Activated T-cell treated with anti-CD3 and anti-CD28 coated beads for 24 hours (primary cell): ENCODE measurements around the gene CELF4.
"Not testable (repeated sequence)": the region's sequence is repeated elsewhere in the genome, so short reads cannot be mapped to it uniquely, and the experiment has no call there.

Source experiments
- DNase-seq: peaks from one replicate; pipeline ENCODE4 v3.0.0-alpha.2; 2020; ENCODE audit warnings: low read depth

Gene CELF4

DNA sequence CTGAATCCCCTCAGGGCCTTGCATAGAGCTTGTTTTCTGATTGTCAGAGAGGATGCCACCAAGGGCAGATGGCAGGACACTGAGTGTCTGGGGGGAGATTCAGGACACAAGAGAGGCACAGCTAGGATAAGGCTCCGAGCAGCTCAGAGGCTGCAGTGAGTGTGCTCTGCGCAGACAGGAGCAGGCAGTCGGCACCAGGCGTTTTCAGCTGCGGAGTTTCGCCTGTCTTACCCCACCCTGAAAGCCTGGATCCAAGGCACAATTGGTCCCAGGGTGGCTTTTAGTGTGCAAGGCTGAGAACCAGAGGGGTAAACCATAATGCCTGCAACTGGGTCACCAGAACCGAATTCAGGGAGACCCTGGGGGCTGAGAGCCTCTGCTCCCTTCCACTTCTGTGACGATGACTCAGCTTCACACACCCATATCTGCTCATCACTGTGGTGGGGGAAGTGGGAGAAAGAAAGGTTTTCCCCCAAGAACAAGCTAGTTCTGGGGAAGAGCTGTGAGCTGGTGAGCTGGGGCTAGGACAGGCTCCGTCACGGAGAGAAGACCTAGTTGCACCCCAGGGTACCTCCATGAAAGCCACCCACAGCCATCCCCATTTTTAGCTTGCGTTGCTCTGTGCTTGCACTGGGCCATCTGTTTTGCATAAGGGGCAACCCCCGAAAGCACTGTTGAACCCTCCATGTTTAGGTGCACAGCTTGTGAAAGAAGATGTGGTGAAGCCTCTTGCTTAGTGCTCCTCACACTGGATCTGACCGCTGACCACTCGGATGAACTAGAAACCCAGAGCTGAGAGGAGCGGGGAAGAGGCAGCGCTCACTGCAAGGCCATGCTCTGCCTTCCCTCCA is 173.7 kb downstream of the CELF4 start:
- DNase-seq, result no peak

DNA sequence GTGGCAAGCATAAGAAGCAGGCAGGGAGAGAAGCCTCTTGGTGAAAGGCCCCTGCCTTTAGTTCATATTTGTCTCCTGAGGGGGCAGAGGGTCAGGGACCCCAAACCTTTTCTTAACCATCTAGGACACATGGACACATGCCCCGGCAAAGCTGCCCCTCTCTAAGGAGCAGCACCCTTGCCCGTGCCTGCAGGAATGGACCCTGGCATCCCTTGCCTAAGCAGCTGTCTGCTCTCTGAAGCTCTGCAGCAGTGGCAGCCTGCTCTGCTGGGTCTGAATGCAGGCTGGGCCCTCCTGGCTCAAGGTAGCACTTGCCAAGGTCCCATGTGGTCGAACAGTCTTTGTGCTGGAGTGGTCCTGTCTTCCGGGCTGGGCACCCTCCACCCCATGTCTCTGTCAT is 174.4 kb downstream of the CELF4 start:
- DNase-seq, result no peak

DNA sequence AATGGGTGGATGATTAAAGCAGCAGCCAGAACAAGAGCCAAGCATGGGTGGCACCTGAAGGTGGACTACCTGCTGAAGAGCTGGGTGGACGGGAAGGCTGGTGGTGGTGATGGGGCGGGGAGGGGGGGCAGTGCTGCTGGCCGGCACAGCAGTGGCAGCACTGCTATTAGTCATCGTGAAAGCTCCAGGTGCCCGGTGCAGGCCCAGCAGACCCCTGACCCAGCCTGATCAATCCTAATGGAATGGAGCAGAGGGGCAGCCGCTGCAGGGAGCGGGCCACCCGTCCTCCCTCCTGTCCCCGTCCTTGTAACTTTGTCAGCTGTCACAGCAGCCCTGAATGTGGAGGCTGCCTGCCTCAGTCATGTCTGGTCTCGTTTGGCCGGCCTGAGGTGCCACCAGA is 174.9 kb downstream of the CELF4 start:
- DNase-seq, result no peak

DNA sequence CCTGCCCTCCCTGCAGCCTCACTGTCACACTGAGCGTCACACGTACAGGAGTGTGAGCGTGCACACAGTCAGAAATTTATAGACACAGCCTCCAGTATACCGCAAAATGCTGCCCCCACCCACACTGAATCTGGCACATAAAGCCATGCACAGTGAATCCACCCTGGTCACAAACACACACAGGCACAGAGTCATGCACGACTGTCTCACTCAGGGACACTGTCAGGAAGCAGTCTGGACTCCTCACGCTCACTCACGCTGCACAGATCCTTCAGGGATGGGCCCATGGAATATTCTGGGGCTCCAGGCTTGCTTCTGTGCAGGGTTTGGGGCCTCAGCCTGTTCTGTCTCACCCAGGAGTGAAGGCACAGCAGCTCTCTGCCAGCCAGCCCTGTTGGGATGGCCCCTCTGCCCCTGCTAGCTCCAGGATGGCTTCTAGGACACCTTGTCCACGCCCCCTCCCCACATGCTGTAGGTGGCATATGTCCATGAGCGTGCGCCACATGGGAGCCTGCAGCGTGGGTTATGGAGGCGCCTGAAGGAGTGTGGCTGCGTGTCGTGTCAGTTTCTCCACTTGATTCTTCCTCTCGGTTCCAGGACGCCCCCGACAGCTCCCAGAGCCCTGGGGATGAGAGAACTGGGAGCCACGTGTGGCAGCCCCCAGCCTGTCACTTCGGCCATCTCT is 175.8 kb downstream of the CELF4 start:
- no peak for DNase-seq

DNA sequence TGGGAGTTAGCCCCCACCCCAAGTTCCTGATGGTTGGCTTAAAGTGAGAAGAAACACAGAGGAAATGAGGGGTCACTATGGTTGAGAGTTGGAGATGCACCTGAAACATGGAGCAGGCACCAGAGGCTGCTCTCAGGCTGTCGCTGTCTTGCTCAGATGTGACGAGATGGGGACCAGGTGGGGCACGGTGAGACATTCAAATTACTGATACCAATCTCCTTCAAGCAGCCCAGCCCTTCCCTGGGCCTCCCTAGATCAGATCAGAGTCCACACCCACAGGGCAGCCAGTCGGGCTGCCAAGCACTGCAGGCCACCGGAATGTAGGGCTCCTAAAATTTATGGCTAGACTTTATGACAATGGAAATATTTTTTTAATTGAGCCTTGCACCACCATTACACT is 176.6 kb downstream of the CELF4 start:
- no peak for DNase-seq

DNA sequence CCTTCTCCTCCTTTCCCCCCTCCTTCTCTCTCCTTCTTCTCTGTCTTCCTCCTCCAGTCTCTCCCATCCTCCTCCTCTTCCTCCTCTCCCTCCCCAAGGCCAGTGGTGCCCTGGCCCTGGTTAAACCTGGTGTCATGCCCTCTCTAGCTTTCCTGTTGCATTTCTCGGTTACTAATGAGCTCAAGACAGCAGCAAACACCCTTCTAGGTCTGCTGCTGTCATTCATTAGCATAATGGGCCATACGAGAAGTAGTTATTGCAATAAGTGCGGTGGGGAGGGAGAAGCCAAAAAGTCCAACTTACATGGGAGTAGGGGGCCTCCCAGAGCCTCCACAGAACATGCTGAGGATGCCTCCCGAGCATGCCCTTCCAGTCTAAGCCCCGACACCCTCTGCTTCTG is 177.2 kb downstream of the CELF4 start:
- DNase-seq, result no peak

DNA sequence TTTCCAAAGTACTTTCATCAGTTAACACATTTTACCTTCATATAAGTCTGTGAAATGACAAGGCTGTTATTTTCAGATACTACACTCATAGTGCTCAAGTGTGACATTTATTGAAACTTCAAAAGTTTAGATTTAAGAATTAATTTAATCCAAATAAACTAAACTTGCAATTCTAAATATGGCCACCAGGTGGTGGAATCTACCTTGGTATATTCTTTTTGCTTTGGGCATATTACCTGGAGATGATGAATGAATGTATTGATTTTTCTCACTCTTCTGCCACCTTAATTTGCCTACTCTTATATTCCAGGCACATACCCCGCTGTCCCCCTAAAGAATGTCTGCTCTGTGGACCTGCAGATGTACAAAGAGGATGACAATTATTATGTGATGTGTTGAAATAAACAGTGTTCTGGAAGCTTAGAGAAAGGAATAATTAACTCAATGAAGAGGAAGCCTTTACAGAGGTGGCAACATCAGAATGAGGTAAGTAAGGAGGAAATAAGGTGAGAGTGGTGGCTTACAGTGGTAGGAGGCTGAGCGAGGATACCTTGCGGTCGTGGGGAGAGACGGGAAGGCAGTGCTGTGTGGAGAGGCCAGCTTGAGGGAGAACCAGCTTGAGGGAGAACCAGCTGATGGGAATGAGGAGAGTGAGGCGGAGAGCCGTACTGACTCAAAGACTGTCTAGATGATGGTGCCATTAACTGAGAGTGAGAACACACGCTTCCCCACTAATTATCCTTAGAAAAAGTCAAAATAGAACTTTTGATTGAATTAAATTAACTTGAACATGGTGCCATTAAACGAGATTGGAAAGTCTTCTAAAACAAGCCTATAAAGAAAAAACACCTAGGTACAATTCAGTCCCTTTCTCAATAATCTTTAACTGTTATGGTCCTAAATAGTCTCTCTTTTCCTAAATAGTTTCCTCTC is 179.5 kb downstream of the CELF4 start:
- DNase-seq, result no peak

DNA sequence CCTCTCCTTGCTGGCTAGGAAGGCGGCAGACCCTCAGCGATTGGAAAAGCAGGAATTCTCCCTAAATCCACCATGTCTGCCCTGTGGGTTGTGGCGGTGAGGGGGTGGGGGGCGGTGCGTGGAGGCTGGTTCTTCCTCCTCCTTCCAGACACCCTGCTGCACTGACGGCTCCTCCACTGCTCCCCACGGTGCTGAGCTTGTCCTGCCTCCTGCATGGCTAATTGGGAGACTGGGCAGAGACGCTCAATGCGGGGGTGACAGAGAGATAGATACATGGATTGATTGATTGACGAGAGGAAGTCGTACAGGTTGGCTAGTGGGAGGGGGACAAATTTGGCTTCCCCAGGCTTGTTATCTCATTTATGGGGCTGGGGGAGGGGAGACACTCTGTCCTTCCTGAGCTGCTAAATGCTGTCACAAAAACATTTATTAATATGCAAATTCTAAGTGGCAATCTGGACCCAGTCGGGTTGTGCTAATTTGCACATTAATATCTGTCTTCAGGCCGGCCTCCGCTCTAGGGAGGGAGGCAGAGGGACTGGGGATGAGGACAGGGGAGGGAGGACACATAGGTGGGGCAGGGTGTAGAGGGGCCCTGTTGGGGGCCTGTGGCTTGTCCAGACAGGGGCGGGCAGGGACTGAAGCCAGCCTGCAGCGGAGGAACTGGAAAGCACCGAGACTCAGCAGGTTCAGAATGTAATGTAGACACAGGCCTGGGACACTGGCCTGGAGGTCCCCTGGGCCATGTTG is 181.6 kb downstream of the CELF4 start:
- DNase-seq, result no peak

DNA sequence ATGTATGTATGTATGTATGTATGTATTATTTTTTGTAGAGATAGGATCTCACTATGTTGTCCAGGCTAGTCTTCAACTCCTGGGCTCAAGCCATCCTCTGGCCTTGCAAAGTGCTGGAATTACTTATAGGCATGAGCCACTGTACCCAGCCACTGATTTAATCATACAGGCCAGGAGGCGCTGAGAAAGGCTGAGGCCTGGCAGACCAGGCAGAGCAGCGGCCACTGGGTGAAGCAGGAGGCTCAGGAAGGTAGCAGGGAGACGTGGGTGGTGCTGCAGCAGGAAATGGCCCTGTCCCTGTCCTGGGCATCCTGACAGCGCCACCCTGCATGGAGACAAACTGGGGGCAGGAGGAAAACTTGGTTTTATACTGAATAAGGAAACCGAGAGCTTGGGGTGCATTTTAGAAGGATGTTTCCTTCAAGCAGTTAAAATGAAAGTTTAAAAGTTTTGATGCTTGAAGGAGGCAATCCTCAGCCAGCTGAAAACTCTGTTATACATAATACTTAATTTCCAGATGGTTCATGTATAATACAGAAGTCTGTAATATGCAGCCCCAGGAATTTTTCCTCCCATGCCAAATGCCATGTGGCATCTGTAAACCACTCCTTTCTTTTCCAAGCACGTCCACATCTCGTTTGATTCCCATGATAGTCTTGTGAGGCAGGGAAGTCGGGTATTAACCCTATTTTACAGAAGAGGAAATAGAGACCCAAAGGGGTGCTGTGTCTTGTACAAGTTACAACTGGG is 182.4 kb downstream of the CELF4 start:
- DNase-seq, result no peak

DNA sequence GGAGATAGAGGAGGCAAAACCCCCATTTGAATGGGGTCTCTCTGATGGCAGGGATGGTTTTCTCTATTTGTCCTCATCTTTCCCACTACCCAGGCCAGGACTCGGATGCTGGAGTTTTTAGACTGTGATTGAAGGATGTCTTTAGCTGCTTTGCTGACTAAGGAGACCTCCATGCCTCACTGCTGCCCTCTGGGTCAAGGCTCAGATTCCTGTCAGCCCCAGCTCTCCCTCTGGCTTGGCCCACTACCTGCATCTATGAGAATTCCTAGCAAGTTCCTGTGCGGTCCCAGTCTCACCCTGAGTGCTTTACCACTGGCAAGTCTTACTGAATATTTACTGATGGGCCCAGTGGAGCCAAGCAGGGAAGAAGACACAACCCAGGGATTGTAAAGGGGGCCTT is 184.0 kb downstream of the CELF4 start:
- no peak for DNase-seq

DNA sequence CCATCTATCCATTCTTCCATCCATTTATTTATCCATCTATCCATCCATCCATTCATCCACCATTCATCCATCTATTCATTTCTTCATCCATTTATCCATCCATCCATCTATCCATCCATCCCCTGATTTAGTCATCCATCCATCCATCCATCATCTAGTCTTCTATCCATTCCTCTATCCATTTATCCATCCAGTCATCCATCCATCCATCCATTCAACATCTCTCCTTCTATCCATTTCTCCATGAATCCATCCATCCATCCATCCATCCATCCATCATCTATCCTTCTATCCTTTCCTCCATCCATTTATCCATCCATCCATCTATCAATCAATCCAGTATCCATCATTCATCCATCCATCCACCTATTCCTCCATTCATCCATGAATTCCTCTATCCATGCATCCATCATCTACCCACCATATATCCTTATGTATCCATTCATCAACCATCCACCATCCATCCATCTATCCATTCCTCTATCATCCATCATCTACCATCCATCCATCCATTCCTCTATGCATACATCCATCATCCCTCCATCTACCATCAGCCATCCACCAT is 185.0 kb downstream of the CELF4 start:
- DNase-seq, result no peak

DNA sequence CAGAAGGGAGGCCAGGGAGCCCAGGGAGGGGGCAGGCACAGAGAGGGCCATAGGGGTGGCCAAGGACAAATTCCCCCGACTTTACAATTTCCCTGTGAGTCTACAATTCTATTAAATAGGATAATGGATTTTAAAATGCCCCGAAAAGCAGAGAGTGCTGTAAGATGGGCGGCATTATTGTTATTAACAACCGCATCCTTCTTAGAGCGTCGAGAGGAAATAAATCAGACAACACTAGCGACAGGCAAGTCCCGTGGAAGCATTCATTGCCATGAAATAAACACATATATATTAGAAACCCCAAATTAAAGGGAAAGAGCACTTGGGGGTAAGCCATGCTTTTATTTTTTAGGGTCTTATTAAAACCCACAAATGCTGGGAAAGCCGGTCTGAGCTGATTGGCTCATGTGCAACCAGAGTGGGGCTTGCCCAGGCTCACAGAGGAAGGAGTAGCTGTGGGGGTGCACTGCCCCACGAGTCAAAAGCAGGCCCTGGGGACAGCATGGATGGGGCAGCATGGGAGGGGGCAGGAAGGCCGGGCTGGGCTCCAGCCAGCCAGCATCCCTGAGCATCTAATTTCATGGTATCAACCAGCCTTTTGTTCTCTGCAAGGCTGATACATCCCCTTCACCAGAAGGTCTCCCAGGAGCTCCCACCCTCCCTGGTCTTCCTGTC is 187.1 kb downstream of the CELF4 start:
- DNase-seq, result no peak

DNA sequence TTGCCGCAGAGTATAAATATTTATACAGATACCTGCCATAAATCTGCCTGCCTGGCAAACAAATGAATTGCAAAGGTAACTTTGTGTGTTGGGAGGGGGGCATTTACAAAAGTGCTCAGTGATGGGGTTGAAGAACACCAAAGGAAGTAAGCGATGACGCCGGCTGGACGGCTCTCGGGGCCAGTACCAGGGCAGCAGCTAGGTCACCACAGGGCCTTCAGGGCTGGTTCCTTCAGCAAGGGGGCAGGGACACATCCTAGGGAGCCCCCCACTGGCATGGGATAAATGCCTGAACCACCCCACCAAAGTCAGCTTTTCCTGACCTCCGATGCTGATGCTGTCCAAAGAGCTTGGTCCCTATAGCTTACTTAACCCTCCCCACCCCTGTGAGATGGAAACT is 190.4 kb downstream of the CELF4 start:
- no peak for DNase-seq

DNA sequence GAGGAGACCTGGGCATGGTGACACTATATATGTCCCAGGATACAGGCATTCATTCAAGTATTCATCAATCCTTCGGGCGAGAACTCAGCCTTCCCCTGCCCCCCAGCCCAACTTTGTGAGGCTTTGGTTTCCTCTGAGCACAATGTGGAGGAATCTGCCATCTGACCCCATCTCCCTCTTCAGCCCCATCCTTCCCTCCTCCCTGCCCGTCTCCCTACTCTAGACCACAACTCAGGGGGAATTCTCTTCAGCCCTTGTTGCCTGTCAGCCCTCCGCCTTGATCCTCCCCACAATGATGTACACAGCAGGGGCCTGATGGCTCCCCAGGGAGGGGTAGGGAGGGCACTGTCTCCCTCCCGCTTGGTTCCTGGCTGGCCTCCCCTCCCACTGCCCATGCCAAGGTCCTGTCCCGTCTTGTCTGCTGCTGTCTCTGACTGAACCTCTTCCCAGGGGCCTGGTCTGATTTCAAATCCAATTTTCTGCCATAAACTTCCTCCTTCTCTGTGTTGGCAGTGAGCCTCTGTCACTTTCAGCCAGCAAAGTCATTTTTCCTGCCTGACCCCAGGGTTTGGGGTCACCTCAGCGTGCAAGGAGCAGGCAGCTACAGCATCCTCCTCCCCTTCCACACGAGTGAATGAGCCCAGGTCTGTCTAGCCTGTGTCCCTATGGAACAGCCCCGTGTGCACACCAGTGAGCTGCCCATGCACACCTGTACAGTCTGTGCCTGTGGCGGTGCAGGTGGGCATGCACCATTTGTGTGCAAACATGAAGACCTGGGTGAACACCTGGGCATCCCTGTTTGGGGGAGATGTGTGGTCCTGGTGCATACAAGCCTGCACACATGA is 197.3 kb downstream of the CELF4 start:
- DNase-seq, result no peak

DNA sequence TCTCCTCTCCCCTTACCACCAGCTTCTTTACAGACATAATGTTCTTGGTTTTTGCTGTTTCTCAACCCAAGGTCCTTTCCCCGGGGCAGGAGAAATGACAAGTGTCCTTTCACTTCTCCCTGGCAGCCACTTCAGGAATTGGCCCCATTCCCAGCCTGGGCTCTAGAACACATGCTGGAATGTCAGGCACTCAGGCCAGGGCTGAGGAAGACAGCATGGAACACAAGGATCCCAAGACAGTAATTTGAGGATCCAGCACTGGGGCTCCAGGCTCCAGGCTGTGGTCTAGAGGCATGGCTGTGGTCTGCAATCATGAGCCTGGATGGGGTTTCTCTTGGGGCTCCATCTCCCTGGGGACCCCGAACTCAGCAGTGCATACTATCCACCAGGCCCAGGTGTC is 201.4 kb downstream of the CELF4 start:
- no peak for DNase-seq

DNA sequence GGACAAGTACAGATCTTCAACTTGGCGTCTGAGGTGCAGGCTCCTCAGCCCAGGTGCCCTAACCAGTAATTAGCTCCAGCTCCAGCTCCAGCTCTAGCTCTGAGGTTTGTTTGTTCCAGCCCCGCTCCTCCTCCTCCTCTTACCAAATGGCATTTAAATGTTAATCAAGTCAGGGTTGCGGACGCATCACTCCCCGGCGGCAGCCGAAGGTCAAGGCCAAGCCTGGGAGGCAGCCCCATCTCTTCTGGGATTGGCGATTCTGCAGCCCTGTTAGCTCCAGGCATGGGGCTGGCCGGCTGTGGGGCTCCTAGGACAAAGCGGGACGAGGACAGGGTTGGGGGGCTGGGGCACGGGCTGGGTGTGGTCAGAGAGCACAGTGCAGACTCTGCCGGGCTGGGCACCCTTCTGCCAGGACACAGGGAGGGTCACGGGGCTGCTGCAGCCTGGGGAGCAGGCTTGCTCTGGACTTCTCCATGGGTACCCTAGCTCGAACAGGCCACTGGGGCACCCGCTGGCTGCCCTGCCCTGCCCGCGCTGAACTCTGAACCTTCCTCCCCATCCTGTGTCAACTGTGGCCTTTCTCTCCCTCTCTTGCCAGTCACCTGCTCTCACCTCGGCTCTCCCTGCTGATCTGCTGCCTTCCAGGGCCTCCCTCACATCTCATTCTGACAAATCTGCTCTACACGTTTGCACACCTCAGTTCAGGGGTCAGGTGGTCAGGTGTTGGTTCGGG is 203.3 kb downstream of the CELF4 start:
- no peak for DNase-seq

DNA sequence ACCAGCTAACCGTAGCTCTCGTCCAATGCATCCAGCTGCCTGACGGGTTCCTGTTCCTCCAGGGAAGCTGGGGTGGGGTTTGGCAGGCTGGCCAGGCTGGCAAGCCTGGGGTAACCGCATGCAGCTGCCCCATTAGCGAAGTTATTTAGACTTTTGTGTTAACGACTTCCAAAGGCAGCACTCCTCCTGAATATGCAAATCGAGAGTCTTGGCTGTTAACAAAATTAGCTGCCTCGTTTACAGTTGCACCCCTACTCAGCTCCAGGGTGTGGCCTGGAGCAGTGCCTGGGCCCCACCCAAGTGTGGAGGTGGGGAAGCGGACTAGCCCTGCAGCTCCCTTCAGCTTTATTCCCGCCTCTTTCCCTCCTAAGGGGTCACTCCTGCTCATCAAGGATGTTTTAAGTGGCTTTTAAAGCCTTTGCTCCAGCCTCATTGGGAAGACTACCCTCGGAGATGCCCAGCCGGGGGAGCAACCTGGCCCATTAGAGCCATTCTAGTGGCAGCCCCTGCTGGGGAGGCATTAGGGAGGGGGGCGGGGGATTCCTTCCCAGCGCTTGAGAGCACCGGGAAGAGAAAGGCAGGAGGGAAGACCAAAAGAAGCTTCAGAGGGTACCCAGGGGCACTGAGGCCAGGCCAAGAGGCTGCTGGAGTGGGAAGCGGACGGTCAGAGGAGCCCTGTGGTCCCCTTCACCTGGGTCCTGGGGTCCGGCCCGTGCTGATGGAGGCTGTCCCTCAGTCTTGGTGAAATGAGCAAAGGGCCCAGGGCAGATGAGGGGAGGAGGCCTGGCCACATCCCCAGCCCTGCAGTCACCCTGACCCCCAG is 204.1 kb downstream of the CELF4 start:
- no peak for DNase-seq

DNA sequence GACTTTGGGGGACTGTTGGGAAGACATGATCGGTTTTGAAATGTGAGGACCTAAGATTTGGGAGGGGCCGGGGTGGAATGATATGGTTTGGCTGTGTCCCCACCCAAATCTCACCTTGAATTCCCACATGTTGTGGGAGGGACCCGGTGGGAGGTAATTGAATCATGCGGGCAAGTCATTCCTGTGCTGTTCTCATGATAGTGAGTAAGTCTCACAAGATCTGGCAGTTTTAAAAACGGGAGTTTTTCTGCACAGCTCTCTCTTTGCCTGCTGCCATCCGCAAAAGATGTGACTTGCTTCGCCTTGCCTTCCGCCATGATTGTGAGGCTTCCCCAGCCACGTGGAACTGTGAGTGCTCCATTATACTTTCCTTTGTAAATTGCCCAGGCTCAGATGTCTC is 207.5 kb downstream of the CELF4 start:
- DNase-seq, result not testable (repeated sequence)
